Mucosa of gallbladder (tissue), 1 donor: ENCODE results near the gene RNASEH2B. TPM values are rescaled to one million over a fixed set of nuclear protein-coding genes. Genes with fewer than 3 reads are reported as not detected.

Experiments used
- DNase-seq: peaks from one replicate; pipeline ENCODE4 v3.0.0-alpha.2; 2020; ENCODE audit warnings: low spot score
- total RNA-seq: library from RNA; stranded (reverse); gene quantifications from one replicate; pipeline ENCODE4 v1.2.1, GENCODE V29; 2021
- donor health status: DM: no; HTN: no; CAD: no.

RNASEH2B gene
- 29.8 TPM for total RNA-seq

GRCh38 chr13:50909605-50910484 lies at the start of gene RNASEH2B:
Gene RNASEH2B (plus strand): TSS chr13:50909791. CDS start chr13:50910077, 286 bp downstream.
- peak; percentile 52 for DNase-seq

GRCh38 chr13:50864492-50864891 lies 45.1 kb upstream of the RNASEH2B start:
- no peak for DNase-seq

GRCh38 chr13:50866817-50867636 lies 42.6 kb upstream of the RNASEH2B start:
- DNase-seq, result no peak

- DNase-seq, result no peak
These were observed 42.0 kb upstream of the RNASEH2B start for GRCh38 chr13:50867637-50867945.

GRCh38 chr13:50871405-50871804 lies 38.2 kb upstream of the RNASEH2B start:
- no peak for DNase-seq

GRCh38 chr13:50873467-50873866 lies 36.1 kb upstream of the RNASEH2B start:
- DNase-seq, result no peak

GRCh38 chr13:50873991-50874390 lies 35.6 kb upstream of the RNASEH2B start:
- no peak for DNase-seq

- no peak for DNase-seq
These were observed 26.7 kb upstream of the RNASEH2B start for GRCh38 chr13:50882816-50883435.

- DNase-seq, result no peak
These were observed 25.9 kb upstream of the RNASEH2B start for GRCh38 chr13:50883728-50884127.

GRCh38 chr13:50884265-50884664 lies 25.3 kb upstream of the RNASEH2B start:
- no peak for DNase-seq

GRCh38 chr13:50887151-50887550 lies 22.4 kb upstream of the RNASEH2B start:
- no peak for DNase-seq

GRCh38 chr13:50888362-50888761 lies 21.2 kb upstream of the RNASEH2B start:
- DNase-seq, result no peak

GRCh38 chr13:50889317-50889716 lies 20.3 kb upstream of the RNASEH2B start:
- DNase-seq, result no peak

GRCh38 chr13:50891206-50891605 lies 18.4 kb upstream of the RNASEH2B start:
- DNase-seq, result no peak

- no peak for DNase-seq
These were observed 17.2 kb upstream of the RNASEH2B start for GRCh38 chr13:50892210-50892944.

- DNase-seq, result no peak
These were observed 16.3 kb upstream of the RNASEH2B start for GRCh38 chr13:50893211-50893852.

GRCh38 chr13:50894012-50894411 lies 15.6 kb upstream of the RNASEH2B start:
- DNase-seq, result no peak

- no peak for DNase-seq
These were observed 15.1 kb upstream of the RNASEH2B start for GRCh38 chr13:50894504-50894903.

GRCh38 chr13:50898338-50898737 lies 11.3 kb upstream of the RNASEH2B start:
- DNase-seq, result no peak

- no peak for DNase-seq
These were observed 7.9 kb upstream of the RNASEH2B start for GRCh38 chr13:50901701-50902100.

GRCh38 chr13:50905256-50905655 lies 4.3 kb upstream of the RNASEH2B start:
- no peak for DNase-seq
